IMR-90 (cell line): ENCODE results near the gene TBCD.

ENCODE experiments used
- MXI1 ChIP-seq: IDR thresholded peaks from 2 replicates; pipeline ENCODE4 v1.6.1; 2012; ENCODE audit warnings: low read depth, mild to moderate bottlenecking, low read length, moderate library complexity, borderline replicate concordance
- POLR2A ChIP-seq: IDR thresholded peaks from 2 replicates; pipeline ENCODE4 v1.6.1; 2012; ENCODE audit warnings: mild to moderate bottlenecking, low read depth, low read length
- SMC3 ChIP-seq: fragments of 150-350 bp; IDR thresholded peaks from 2 replicates; pipeline ENCODE4 v1.6.1; 2016; ENCODE audit warnings: low read depth, mild to moderate bottlenecking, antibody characterized with exemption, low read length, moderate library complexity
- TF ChIP-seq, protein P1 (sequence below): conservative IDR thresholded peaks from 2 replicates; pipeline ENCODE4 v1.5.1; 2012; ENCODE audit warnings: mild to moderate bottlenecking, low read depth, low read length, improper control_type of control experiment
- TF ChIP-seq, protein P2 (sequence below): fragments of 150-350 bp; IDR thresholded peaks from 2 replicates; pipeline ENCODE4 v1.6.1; 2016; ENCODE audit warnings: low read depth, mild to moderate bottlenecking, low read length, moderate library complexity, borderline replicate concordance

DNA sequence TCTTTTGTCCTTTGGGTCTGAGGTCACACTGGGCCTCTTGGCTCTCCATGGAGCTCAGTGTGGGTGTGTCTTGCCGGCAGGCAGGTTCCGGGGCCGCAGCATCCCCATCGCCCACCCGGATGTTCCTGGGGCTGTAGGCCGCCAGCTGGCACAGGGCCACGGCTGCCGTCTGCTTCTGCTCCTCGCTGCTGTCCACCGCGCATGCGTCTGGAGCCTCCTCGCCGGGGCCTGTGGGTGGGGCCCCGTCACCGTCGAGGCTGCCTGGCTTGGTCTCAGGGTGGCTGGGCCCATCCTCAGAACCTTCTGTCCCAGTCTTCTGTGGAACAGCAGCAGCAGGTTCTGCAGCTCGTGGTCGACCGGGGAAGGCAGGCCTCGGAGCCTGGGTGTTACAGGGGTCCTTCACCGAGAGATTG, 78.4 kb downstream of the TBCD start:
- TF ChIP-seq MXI1 (no peak), SMC3 (no peak), POLR2A (no peak)
- TF ChIP-seq, protein P1, sequence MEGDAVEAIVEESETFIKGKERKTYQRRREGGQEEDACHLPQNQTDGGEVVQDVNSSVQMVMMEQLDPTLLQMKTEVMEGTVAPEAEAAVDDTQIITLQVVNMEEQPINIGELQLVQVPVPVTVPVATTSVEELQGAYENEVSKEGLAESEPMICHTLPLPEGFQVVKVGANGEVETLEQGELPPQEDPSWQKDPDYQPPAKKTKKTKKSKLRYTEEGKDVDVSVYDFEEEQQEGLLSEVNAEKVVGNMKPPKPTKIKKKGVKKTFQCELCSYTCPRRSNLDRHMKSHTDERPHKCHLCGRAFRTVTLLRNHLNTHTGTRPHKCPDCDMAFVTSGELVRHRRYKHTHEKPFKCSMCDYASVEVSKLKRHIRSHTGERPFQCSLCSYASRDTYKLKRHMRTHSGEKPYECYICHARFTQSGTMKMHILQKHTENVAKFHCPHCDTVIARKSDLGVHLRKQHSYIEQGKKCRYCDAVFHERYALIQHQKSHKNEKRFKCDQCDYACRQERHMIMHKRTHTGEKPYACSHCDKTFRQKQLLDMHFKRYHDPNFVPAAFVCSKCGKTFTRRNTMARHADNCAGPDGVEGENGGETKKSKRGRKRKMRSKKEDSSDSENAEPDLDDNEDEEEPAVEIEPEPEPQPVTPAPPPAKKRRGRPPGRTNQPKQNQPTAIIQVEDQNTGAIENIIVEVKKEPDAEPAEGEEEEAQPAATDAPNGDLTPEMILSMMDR, result no peak
- TF ChIP-seq, protein P2, sequence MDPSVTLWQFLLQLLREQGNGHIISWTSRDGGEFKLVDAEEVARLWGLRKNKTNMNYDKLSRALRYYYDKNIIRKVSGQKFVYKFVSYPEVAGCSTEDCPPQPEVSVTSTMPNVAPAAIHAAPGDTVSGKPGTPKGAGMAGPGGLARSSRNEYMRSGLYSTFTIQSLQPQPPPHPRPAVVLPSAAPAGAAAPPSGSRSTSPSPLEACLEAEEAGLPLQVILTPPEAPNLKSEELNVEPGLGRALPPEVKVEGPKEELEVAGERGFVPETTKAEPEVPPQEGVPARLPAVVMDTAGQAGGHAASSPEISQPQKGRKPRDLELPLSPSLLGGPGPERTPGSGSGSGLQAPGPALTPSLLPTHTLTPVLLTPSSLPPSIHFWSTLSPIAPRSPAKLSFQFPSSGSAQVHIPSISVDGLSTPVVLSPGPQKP, result no peak
